PC-3 (cell line): ENCODE data around the gene RIPOR2.

ENCODE experiments used
- EZH2phosphoT487 ChIP-seq: fragments of 300-600 bp; sonication (generic); IDR thresholded peaks from 2 replicates; pipeline ENCODE4 v1.6.1; 2018; ENCODE audit warnings: mild to moderate bottlenecking, antibody characterized with exemption, low read length, borderline replicate concordance
- TF ChIP-seq, protein P1 (sequence below): fragments of 300-600 bp; sonication (generic); conservative IDR thresholded peaks from 2 replicates; pipeline ENCODE4 v1.5.1; 2017; ENCODE audit warnings: antibody characterized with exemption, low read depth, mild to moderate bottlenecking, low read length

DNA sequence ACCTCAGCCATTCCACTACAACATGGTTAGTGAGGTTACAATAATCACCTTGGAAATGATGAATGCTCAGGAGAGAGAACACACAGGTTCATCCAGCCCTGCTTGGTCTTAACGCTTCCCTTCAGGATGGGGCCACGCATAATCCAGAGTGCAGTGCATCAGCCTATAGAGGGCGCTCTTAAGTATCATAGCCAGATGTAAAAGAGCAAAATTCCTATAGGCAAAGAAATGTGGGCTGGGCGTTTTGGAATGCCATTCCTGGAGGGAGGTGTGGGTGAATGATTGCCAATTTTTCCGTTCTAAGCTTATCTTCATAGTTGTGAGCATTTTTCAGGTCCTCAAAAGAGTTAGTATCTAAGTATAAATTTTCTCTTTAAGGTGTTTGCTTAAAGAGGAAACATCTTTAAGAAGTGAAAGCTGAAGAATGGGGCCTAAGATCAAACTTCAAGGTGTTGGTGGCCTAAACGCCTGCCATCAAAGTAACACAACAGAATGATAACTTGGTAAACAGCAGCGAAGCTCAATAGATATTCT, 1.8 kb downstream of the RIPOR2 start:
- TF ChIP-seq, protein P1, sequence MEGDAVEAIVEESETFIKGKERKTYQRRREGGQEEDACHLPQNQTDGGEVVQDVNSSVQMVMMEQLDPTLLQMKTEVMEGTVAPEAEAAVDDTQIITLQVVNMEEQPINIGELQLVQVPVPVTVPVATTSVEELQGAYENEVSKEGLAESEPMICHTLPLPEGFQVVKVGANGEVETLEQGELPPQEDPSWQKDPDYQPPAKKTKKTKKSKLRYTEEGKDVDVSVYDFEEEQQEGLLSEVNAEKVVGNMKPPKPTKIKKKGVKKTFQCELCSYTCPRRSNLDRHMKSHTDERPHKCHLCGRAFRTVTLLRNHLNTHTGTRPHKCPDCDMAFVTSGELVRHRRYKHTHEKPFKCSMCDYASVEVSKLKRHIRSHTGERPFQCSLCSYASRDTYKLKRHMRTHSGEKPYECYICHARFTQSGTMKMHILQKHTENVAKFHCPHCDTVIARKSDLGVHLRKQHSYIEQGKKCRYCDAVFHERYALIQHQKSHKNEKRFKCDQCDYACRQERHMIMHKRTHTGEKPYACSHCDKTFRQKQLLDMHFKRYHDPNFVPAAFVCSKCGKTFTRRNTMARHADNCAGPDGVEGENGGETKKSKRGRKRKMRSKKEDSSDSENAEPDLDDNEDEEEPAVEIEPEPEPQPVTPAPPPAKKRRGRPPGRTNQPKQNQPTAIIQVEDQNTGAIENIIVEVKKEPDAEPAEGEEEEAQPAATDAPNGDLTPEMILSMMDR: peak; percentile 80
- no peak for TF ChIP-seq EZH2phosphoT487
